GM12878 (cell line): Measurements from ENCODE around the gene SPINK8. TPM values are rescaled to one million over a fixed set of nuclear protein-coding genes. Genes with fewer than 3 reads are reported as not detected.

Source experiments
- ATAC-seq: fragments of 200-7000 bp; cut with Tn5 transposase; 3 replicates; pipeline ENCODE4 v1.9.1; 2020; ENCODE audit warnings: mild to moderate bottlenecking, moderate library complexity
- BruUV-seq: library from RNA; stranded (reverse); fragments of 400-500 nt; replicated peaks from 2 replicates; lab custom pipeline; 2021; lab: Mats Ljungman, UMichigan
- CTCF ChIA-PET: fragments of 300-600 bp; sonication (Branson Sonifier 250); formaldehyde crosslinking; extraction: SDS; loops from one replicate; lab custom pipeline; 2021; ENCODE audit warnings: inconsistent platforms; lab: Yijun Ruan, JAX
- POLR2A ChIA-PET: fragments of 350-600 bp; formaldehyde crosslinking; extraction: SDS; loops from one replicate; lab custom pipeline; 2021; ENCODE audit warnings: inconsistent platforms; lab: Charles Lee
- RAD21 ChIA-PET: fragments of 300-600 bp; sonication (Branson Sonifier 250); formaldehyde crosslinking; loops from one replicate; lab custom pipeline; 2023; ENCODE audit warnings: antibody characterized with exemption; ENCODE audit not compliant: unreplicated experiment; lab: Charles Lee
- SMC1A ChIA-PET: fragments of 300-600 bp; sonication (Branson Sonifier 250); formaldehyde crosslinking; loops from one replicate; lab custom pipeline; 2023; ENCODE audit not compliant: unreplicated experiment, uncharacterized antibody; lab: Charles Lee
- DNase-seq: peaks from one replicate; pipeline ENCODE4 v3.0.0-alpha.2; 2011; ENCODE audit warnings: low read depth, low spot score
- FAIRE-seq: peaks from 3 replicates; lab custom pipeline; 2011; peaks lifted over from hg19 to GRCh38; lab: Jason Lieb, UNC
- H2AFZ ChIP-seq: 2 replicates; pipeline ENCODE4 v1.6.0; 2011; ENCODE audit warnings: low read depth, low read length, control low read depth; ENCODE audit not compliant: control insufficient read depth
- H3K27ac ChIP-seq: 2 replicates; pipeline ENCODE4 v1.5.1; 2011; ENCODE audit warnings: control low read depth; ENCODE audit not compliant: control insufficient read depth, insufficient read depth
- H3K27me3 ChIP-seq, 2 experiments: replicated peaks in 1 of 2; 2 replicates each; pipeline versions ENCODE4 v1.6.0 to v1.6.1; 2011; ENCODE audit warnings: low read length in 1 of 2; ENCODE audit not compliant: control insufficient read depth in 2 of 2, insufficient read depth in 2 of 2
- H3K36me3 ChIP-seq, 2 experiments: 2 replicates each; pipeline ENCODE4 v1.5.1; 2011; ENCODE audit warnings: low read length in 1 of 2; ENCODE audit not compliant: control insufficient read depth in 2 of 2, insufficient read depth in 2 of 2
- H3K4me1 ChIP-seq: 2 replicates; pipeline ENCODE4 v1.6.1; 2011; ENCODE audit warnings: mild to moderate bottlenecking, low read length, moderate library complexity, mixed read lengths; ENCODE audit not compliant: control insufficient read depth, insufficient read depth
- H3K4me2 ChIP-seq: 2 replicates; pipeline ENCODE4 v1.6.0; 2011; ENCODE audit warnings: control low read depth; ENCODE audit not compliant: control insufficient read depth, insufficient read depth
- H3K4me3 ChIP-seq: fragments of 200-600 bp; sonication (generic); 2 replicates; pipeline ENCODE4 v1.5.1; 2016
- H3K79me2 ChIP-seq: 2 replicates; pipeline ENCODE4 v1.6.0; 2011; ENCODE audit warnings: low read length; ENCODE audit not compliant: control insufficient read depth, insufficient read depth
- H3K9ac ChIP-seq: 2 replicates; pipeline ENCODE4 v1.8.0; 2011; ENCODE audit warnings: low read length, control low read depth, mixed read lengths; ENCODE audit not compliant: control insufficient read depth, insufficient read depth
- H3K9me3 ChIP-seq: replicated peaks from 3 replicates; pipeline ENCODE4 v1.5.1; 2011; ENCODE audit warnings: mild to moderate bottlenecking, low read length; ENCODE audit not compliant: control insufficient read depth, insufficient read depth
- H4K20me1 ChIP-seq: 2 replicates; pipeline ENCODE4 v1.6.0; 2011; ENCODE audit not compliant: control insufficient read depth, insufficient read depth
- FOS ChIP-seq: IDR thresholded peaks from 3 replicates; pipeline ENCODE4 v1.6.1; 2011; ENCODE audit warnings: borderline replicate concordance; ENCODE audit not compliant: insufficient read length; ENCODE audit errors: extremely low read depth
- IRF4 ChIP-seq: IDR thresholded peaks from 2 replicates; pipeline ENCODE4 v1.6.1; 2011; ENCODE audit warnings: low read depth, low read length
- JUNB ChIP-seq: IDR thresholded peaks from 2 replicates; pipeline ENCODE4 v1.6.1; 2016; ENCODE audit warnings: antibody characterized with exemption, mild to moderate bottlenecking
- MXI1 ChIP-seq: fragments of 150-350 bp; IDR thresholded peaks from 2 replicates; pipeline ENCODE4 v1.6.1; 2011; ENCODE audit warnings: low read depth, mild to moderate bottlenecking, inconsistent platforms, low read length, improper control_type of control experiment
- NFYB ChIP-seq: IDR thresholded peaks from 2 replicates; pipeline ENCODE4 v1.6.1; 2011; ENCODE audit warnings: low read depth, mild to moderate bottlenecking, low read length, improper control_type of control experiment, moderate library complexity; ENCODE audit not compliant: insufficient read depth
- POLR2AphosphoS2 ChIP-seq: IDR thresholded peaks from 2 replicates; pipeline ENCODE4 v1.6.1; 2011; ENCODE audit warnings: low read depth, mild to moderate bottlenecking, low read length, improper control_type of control experiment, moderate library complexity
- SMC3 ChIP-seq: IDR thresholded peaks from 2 replicates; pipeline ENCODE4 v1.6.1; 2011; ENCODE audit warnings: low read length, improper control_type of control experiment, borderline replicate concordance
- SREBF1 ChIP-seq: IDR thresholded peaks from 2 replicates; pipeline ENCODE4 v1.6.1; 2012; ENCODE audit warnings: mild to moderate bottlenecking, low read length
- SUPT20H ChIP-seq: IDR thresholded peaks from 2 replicates; pipeline ENCODE4 v1.6.1; 2011; ENCODE audit warnings: low read depth, mild to moderate bottlenecking, low read length, moderate library complexity, borderline replicate concordance; ENCODE audit not compliant: control insufficient read depth
- TAF1 ChIP-seq: IDR thresholded peaks from 2 replicates; pipeline ENCODE4 v1.6.1; 2011; ENCODE audit warnings: mild to moderate bottlenecking, low read depth, low read length, borderline replicate concordance
- WGBS: methylation state at CpG from one replicate; pipeline ENCODE4 v1.1.6; 2016; ENCODE audit warnings: low lambda C conversion rate; ENCODE audit not compliant: insufficient replicate concordance, insufficient coverage; ENCODE audit errors: missing lambda C conversion rate; 5-methylcytosine and 5-hydroxymethylcytosine counted together
- in situ Hi-C: fragments of 300-500 bp; cut with MboI; formaldehyde crosslinking; loops from 9 replicates; pipeline ENCODE4 v1.14.3; 2018; ENCODE audit warnings: mixed read lengths
- intact Hi-C: fragments of 100-400 bp; cut with micrococcal nuclease; formaldehyde crosslinking; loops from one replicate; pipeline ENCODE4 v1.14.2; 2022; ENCODE audit not compliant: unreplicated experiment
- polyA plus RNA-seq, 11 experiments: library from polyadenylated mRNA; depleted of rRNA in 4 of 11; unstranded in 6 of 11; stranded (reverse) in 5 of 11; fragments of >200 nt; fragmentation: Nextera tagmentation in 4 of 11; fragmentation: Illumina TruSeq in 1 of 11; extraction: Ambion mirVana in 4 of 11; extraction: Trizol in 1 of 11; gene quantifications; 1 replicate in 1 of 11; 2 replicates in 10 of 11; pipeline versions ENCODE4 v1.2.1 to v1.2.3, GENCODE V29; 2011 to 2016; ENCODE audit warnings: inconsistent platforms in 2 of 11, missing spikeins in 2 of 11, low read depth in 1 of 11
- total RNA-seq, 4 experiments: library from RNA; depleted of rRNA in 3 of 4; stranded (reverse); fragments of >200 nt in 3 of 4; fragmentation: Illumina TruSeq in 1 of 4; extraction: Trizol in 1 of 4; gene quantifications; 2 replicates each; pipeline versions ENCODE4 v1.2.1 to v1.2.3, GENCODE V29; 2013 to 2021
- TF ChIP-seq, protein P1 (sequence below): fragments of 450-650 bp; IDR thresholded peaks from 2 replicates; pipeline ENCODE4 v1.6.1; 2017; ENCODE audit warnings: mild to moderate bottlenecking, moderate library complexity

The SPINK8 gene
- total and polyA plus RNA-seq, 10 of the 15 experiments (the other 5 are each of a cell fraction or from before 2014, with no cell fraction given), result not detected

DNA sequence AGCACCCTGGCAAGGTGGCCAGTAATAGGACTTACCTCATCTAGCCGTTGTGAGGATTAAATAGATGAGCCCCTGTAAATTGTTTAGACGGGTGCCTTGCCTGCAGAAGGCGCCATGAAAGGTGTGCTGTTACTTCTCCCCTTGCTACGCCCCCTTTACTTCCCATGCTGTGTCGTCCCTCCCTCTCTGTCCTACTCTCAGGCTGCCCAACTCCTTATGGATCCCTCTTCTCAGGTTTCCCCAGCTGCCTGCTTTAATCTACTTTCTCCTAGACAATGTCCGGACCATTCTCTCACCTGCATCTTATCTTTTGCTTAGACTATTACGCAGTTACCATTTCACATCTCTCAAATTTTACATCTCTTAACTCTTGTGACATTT lies 36.9 kb upstream of the SPINK8 start:
- no peak for ATAC-seq
- no peak for TF ChIP-seq MXI1
- no peak for TF ChIP-seq SREBF1
- no peak for TF ChIP-seq JUNB
- TF ChIP-seq IRF4, result no peak
- no peak for TF ChIP-seq NFYB
- TF ChIP-seq POLR2AphosphoS2, result no peak
- no peak for TF ChIP-seq FOS
- no peak for TF ChIP-seq SMC3
- TF ChIP-seq, protein P1, sequence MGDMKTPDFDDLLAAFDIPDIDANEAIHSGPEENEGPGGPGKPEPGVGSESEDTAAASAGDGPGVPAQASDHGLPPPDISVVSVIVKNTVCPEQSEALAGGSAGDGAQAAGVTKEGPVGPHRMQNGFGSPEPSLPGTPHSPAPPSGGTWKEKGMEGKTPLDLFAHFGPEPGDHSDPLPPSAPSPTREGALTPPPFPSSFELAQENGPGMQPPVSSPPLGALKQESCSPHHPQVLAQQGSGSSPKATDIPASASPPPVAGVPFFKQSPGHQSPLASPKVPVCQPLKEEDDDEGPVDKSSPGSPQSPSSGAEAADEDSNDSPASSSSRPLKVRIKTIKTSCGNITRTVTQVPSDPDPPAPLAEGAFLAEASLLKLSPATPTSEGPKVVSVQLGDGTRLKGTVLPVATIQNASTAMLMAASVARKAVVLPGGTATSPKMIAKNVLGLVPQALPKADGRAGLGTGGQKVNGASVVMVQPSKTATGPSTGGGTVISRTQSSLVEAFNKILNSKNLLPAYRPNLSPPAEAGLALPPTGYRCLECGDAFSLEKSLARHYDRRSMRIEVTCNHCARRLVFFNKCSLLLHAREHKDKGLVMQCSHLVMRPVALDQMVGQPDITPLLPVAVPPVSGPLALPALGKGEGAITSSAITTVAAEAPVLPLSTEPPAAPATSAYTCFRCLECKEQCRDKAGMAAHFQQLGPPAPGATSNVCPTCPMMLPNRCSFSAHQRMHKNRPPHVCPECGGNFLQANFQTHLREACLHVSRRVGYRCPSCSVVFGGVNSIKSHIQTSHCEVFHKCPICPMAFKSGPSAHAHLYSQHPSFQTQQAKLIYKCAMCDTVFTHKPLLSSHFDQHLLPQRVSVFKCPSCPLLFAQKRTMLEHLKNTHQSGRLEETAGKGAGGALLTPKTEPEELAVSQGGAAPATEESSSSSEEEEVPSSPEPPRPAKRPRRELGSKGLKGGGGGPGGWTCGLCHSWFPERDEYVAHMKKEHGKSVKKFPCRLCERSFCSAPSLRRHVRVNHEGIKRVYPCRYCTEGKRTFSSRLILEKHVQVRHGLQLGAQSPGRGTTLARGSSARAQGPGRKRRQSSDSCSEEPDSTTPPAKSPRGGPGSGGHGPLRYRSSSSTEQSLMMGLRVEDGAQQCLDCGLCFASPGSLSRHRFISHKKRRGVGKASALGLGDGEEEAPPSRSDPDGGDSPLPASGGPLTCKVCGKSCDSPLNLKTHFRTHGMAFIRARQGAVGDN, result no peak
- TF ChIP-seq SUPT20H, result no peak
- TF ChIP-seq TAF1, result no peak
- TF ChIP-seq, all 136 proteins: peak for 0
- H2AFZ ChIP-seq, result no peak overlapping the region
- no peak overlapping the region for H3K4me2 ChIP-seq
- FAIRE-seq (no peak), DNase-seq (no peak)
- H3K4me1 ChIP-seq, result no peaks in the 10 kb centered on the region
- ChIA-PET POLR2A (no interaction called here), RAD21 (no interaction called here), CTCF (no interaction called here), SMC1A (no interaction called here)
- intact Hi-C loops, result no loop called here
- in situ Hi-C loops, result no loop called here
- H3K9me3 ChIP-seq, result no peaks in the 10 kb centered on the region
- H3K27me3 ChIP-seq, result no peaks in the 10 kb centered on the region; a peak in 1 of 4 replicates
- no peak overlapping the region for H3K9ac ChIP-seq
- no peaks in the 10 kb centered on the region for H4K20me1 ChIP-seq
- H3K79me2 ChIP-seq, result no peaks in the 10 kb centered on the region
- no peak overlapping the region for H3K4me3 ChIP-seq
- H3K27ac ChIP-seq, result no peak overlapping the region
- WGBS, result 50% methylated on average over 7 of the region's 7 CpGs
- no peaks in the 10 kb centered on the region for H3K36me3 ChIP-seq
- no TSS peak for BruUV-seq
